Mesendoderm (in vitro differentiated cells): ENCODE results near the gene CDKN2AIPNL.

Source experiments
- DNase-seq: peaks from one replicate; pipeline ENCODE4 v3.0.0; 2013
- H2AK5ac ChIP-seq: 2 replicates; pipeline ENCODE4 v1.6.1; 2013; ENCODE audit warnings: low read length, inconsistent platforms
- H2BK120ac ChIP-seq: 2 replicates; pipeline ENCODE4 v1.6.1; 2013; ENCODE audit warnings: low read depth, mild to moderate bottlenecking, low read length, moderate library complexity, mixed read lengths
- H2BK15ac ChIP-seq: replicated peaks from 2 replicates; pipeline ENCODE4 v1.6.1; 2013; ENCODE audit warnings: low read depth, mild to moderate bottlenecking, moderate library complexity
- H2BK5ac ChIP-seq: 2 replicates; pipeline ENCODE4 v1.6.1; 2013; ENCODE audit warnings: low read length, inconsistent platforms
- H3K18ac ChIP-seq: 2 replicates; pipeline ENCODE4 v1.6.1; 2013; ENCODE audit warnings: mild to moderate bottlenecking, low read length, mixed read lengths
- H3K23ac ChIP-seq: one replicate; pipeline ENCODE4 v1.6.1; 2013; ENCODE audit warnings: low read length
- H3K27ac ChIP-seq: 2 replicates; pipeline ENCODE4 v1.5.1; 2013; ENCODE audit warnings: low read depth, mild to moderate bottlenecking, inconsistent platforms, low read length, moderate library complexity
- H3K27me3 ChIP-seq: 2 replicates; pipeline ENCODE4 v1.6.1; 2013; ENCODE audit warnings: low read length, control low read depth, mild to moderate bottlenecking, inconsistent platforms; ENCODE audit not compliant: insufficient read depth, poor library complexity
- H3K36me3 ChIP-seq: 2 replicates; pipeline ENCODE4 v1.6.1; 2013; ENCODE audit warnings: low read length, inconsistent platforms; ENCODE audit not compliant: control insufficient read depth, insufficient read depth
- H3K4ac ChIP-seq: one replicate; pipeline ENCODE4 v1.6.1; 2013; ENCODE audit warnings: low read depth, mild to moderate bottlenecking, low read length, moderate library complexity
- H3K4me1 ChIP-seq: 2 replicates; pipeline ENCODE4 v1.6.1; 2013; ENCODE audit warnings: low read depth, low read length, inconsistent platforms; ENCODE audit not compliant: control insufficient read depth
- H3K4me2 ChIP-seq: 2 replicates; pipeline ENCODE4 v1.6.1; 2013; ENCODE audit warnings: low read length
- H3K4me3 ChIP-seq: 2 replicates; pipeline ENCODE4 v1.5.1; 2013; ENCODE audit warnings: mild to moderate bottlenecking, low read length
- H3K56ac ChIP-seq: one replicate; pipeline ENCODE4 v1.6.1; 2013; ENCODE audit warnings: low read length
- H3K79me1 ChIP-seq: 2 replicates; pipeline ENCODE4 v1.6.1; 2013; ENCODE audit warnings: low read length, inconsistent platforms
- H3K79me2 ChIP-seq: 2 replicates; pipeline ENCODE4 v1.6.1; 2013; ENCODE audit warnings: mild to moderate bottlenecking, low read length; ENCODE audit not compliant: control insufficient read depth, insufficient read depth
- H3K9ac ChIP-seq: 2 replicates; pipeline ENCODE4 v1.6.1; 2013; ENCODE audit warnings: low read length, inconsistent platforms
- H4K5ac ChIP-seq: one replicate; pipeline ENCODE4 v1.6.1; 2013; ENCODE audit warnings: low read length
- H4K8ac ChIP-seq: one replicate; pipeline ENCODE4 v1.6.1; 2013; ENCODE audit warnings: low read depth, mild to moderate bottlenecking, control low read depth, low read length, moderate library complexity
- WGBS: extraction: QIAGEN DNeasy Blood & Tissue Kit; methylation state at CpG from one replicate; pipeline ENCODE4 v1.1.7; 2013; ENCODE audit warnings: low lambda C conversion rate, missing lambda C conversion rate; ENCODE audit not compliant: insufficient coverage; ENCODE audit errors: extremely low coverage; 5-methylcytosine and 5-hydroxymethylcytosine counted together

The CDKN2AIPNL gene

DNA sequence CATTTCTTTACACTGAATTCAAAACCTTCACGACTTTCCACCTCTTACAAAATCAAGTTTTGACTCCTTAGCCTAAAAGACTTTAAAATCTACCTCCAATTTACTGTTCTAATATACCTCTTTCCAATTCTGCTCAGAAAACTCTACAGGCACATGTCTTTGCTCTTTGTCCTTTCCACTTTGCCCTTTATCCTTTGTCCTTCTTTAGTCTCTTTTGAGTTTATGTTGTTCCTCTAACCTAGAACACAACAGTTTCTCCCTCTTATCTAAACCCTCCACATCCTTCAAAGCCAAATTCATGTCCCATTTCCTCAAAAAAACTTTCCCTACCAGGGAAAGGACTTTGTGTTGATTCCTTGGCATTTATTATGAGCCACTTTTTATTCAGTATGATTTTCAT lies 46.1 kb downstream of the CDKN2AIPNL start:
- no peaks in the 10 kb centered on the region for H3K36me3 ChIP-seq
- H3K27me3 ChIP-seq, result no peaks in the 10 kb centered on the region
- no peak overlapping the region for H3K4me2 ChIP-seq
- H3K23ac ChIP-seq, result no peak overlapping the region
- H2BK15ac ChIP-seq, result no peak overlapping the region
- no peak overlapping the region for H3K9ac ChIP-seq
- H3K4ac ChIP-seq, result no peak overlapping the region
- H3K4me3 ChIP-seq, result no peak overlapping the region
- H3K79me2 ChIP-seq, result peaks cover 1% of the 10 kb centered on the region
- WGBS, result 100% methylated on average over 1 of the region's 1 CpG
- H2AK5ac ChIP-seq, result no peak overlapping the region
- no peak overlapping the region for H3K56ac ChIP-seq
- no peak overlapping the region for H2BK120ac ChIP-seq
- H3K27ac ChIP-seq, result no peak overlapping the region
- H3K4me1 ChIP-seq, result peaks cover 3% of the 10 kb centered on the region
- DNase-seq, result no peak
- H3K18ac ChIP-seq, result no peak overlapping the region
- no peak overlapping the region for H2BK5ac ChIP-seq
- H4K8ac ChIP-seq, result no peak overlapping the region
- H3K79me1 ChIP-seq, result peaks cover 3% of the 10 kb centered on the region
- H4K5ac ChIP-seq, result no peak overlapping the region

DNA sequence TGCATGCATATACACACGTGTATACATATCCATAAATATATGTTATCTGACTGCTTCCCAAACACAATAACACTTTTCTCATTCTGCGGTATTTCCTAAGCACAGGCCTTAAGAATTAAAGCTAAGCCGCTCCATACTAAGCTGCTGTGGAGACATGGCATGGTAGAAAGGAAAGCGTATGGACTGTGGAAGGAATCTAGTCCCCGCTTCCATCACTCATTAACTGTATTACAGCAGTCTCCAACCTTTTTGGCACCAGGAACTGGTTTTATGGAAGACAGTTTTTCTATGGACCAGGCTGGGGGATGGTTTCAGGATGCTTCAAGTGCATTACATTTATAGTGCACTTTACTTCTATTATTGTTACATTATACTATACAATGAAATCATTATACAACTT lies 56.0 kb downstream of the CDKN2AIPNL start:
- WGBS, result 100% methylated on average over 1 of the region's 5 CpGs
- no peaks in the 10 kb centered on the region for H3K79me2 ChIP-seq
- no peak overlapping the region for H3K4ac ChIP-seq
- no peaks in the 10 kb centered on the region for H3K4me1 ChIP-seq
- no peak overlapping the region for H3K9ac ChIP-seq
- H3K27me3 ChIP-seq, result no peaks in the 10 kb centered on the region
- no peak overlapping the region for H3K56ac ChIP-seq
- no peak overlapping the region for H2AK5ac ChIP-seq
- no peak overlapping the region for H2BK120ac ChIP-seq
- no peak overlapping the region for H2BK15ac ChIP-seq
- no peak overlapping the region for H3K18ac ChIP-seq
- no peak overlapping the region for H3K23ac ChIP-seq
- no peak overlapping the region for H3K4me3 ChIP-seq
- no peak for DNase-seq
- no peaks in the 10 kb centered on the region for H3K79me1 ChIP-seq
- H4K8ac ChIP-seq, result no peak overlapping the region
- H3K27ac ChIP-seq, result no peak overlapping the region
- no peak overlapping the region for H3K4me2 ChIP-seq
- H4K5ac ChIP-seq, result no peak overlapping the region
- H2BK5ac ChIP-seq, result no peak overlapping the region
- H3K36me3 ChIP-seq, result no peaks in the 10 kb centered on the region
